NCI-H345 treated with DMSO at 0.1 percent for 48 hours (cell line): Measurements from ENCODE around the gene PARD3.

ENCODE experiments used
- DNase-seq: peaks from one replicate; lab custom pipeline; 2025; ENCODE audit not compliant: unreplicated experiment; lab: John Stamatoyannopoulos, UW

Gene PARD3

DNA sequence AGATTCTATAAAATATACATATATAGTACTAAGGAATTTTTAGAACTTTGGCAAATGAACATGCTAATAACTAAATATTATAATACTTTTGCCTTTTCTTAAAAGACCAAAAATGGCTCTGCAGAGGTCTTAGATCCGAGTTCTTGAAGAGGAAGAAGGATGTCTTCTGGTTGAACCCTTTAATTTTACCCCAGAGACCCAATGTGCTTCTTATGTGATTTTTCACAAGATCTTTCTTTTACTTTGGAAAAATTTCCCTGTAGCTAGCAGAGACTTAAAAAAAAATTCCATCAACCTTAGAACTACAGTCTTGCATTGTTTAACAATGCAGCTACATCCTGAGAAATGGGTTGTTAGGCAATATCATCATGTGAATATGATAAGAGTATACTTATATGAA is 663.2 kb downstream of the PARD3 start:
- DNase-seq, result no peak

DNA sequence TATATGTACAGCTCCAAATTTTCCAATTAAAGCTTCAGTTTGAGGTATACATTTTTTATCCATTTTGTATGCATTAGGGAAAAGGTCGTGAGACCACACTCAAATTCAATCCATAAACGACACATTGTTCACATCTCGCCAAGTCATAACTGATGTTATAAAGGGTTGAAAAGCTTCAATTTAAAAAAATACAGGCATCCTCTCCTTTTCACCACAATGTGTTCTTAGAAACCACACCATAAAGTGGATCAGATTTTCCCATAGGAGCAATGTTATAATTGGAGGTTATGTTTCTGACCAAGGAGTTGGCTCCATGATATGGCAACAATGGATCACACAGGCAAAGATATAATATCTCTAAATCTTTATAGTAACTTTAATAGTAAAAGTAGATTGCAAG is 663.6 kb downstream of the PARD3 start:
- DNase-seq, result no peak

DNA sequence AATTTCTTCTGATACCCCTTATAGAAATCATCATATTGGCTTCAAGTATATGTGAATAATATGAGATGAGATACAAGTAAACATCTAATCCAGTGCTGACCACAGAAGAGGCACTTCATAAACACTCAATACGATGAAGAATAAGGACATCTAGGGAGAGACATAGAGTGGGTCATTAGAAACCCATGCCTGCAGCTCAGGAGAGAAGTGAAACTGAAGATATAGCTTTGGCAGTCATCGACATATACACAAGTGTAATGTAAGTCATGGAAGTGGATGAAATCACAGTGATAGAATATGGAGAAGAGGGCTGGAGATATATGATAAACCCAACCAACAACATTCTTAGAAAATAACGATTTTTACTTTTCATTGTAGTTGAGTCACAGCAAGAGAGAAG is 665.0 kb downstream of the PARD3 start:
- DNase-seq, result no peak

DNA sequence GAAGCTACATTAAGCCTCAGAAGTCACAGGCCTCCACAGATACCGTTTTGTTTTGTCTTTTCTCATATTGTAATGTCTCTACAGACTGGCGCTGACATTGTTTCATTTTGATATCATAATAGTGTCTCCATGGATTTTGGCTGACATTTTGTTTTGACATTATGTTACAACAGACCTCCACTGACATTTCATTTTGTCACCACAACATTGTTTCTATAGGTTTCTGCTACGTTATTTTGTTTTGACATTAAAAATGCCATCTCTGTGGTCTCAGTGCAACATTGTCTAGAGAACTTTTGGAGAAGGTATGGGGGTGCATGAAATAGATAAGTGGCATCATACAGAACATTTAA is 666.8 kb downstream of the PARD3 start:
- DNase-seq, result no peak

DNA sequence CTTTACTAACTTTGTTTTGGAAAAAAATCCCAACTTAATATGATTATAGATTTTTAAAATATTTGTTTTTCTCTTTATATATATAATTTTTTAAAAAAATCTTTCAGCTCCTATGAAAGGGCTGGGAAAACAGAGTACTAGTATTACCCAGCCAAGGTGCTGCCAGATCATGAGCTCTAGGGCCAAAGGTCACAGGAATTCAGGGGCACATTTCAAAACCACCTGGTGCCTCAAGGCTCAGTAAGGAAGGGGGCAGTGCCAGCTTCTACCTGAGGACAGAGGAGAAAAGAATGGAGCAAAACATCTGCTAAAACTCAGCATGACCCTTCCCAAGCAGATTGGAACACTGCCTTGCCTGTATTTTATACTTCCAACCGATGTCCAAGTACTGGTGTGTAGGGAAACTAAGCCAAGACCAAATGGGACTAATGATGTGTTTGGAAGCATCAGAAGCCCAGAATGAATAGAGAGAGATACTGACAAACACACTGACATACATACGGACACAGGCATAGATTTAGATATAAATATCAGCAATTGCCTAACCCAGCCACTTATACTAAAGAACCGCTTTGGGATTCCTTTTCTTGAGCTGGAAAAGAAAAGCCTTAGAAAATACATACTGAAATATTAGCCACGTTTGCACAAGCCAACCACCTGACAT is 667.3 kb downstream of the PARD3 start:
- DNase-seq, result no peak

DNA sequence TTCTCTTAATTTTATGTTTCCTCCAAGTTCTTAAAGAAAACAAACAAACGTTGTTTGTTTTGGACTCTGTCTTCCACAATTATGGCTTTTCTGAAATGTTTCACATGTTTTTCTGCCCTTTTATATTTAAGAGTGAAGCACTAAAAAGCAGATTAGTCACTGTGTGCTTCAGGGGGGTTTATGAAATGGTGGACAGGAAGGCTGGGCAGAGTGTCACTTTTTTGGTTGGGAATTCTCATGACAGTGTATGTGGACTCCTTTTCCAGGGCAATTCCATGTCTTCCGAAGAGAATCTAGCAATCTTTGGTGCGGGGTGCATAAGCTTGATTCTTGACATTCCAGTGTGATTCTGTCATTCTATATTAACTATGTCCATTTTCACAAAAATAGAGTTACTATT is 669.4 kb downstream of the PARD3 start:
- no peak for DNase-seq

DNA sequence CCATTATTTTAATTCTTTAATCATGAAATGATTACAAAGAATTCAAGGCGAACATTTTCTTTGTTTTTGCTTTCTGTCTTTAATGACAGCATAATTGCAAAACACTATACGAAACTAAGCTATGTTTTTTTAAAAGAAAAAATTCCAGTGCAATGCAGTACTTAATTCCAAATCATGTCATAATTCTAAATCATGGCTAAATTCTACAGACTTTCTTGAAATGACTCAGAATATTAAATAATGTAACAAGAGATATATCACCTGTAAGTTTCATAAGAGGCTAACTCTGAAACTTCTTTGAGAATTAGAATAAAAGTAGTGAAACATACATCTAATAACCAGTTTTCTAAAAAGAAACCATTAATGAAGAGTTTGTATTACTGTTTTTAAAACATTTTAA is 671.6 kb downstream of the PARD3 start:
- no peak for DNase-seq

DNA sequence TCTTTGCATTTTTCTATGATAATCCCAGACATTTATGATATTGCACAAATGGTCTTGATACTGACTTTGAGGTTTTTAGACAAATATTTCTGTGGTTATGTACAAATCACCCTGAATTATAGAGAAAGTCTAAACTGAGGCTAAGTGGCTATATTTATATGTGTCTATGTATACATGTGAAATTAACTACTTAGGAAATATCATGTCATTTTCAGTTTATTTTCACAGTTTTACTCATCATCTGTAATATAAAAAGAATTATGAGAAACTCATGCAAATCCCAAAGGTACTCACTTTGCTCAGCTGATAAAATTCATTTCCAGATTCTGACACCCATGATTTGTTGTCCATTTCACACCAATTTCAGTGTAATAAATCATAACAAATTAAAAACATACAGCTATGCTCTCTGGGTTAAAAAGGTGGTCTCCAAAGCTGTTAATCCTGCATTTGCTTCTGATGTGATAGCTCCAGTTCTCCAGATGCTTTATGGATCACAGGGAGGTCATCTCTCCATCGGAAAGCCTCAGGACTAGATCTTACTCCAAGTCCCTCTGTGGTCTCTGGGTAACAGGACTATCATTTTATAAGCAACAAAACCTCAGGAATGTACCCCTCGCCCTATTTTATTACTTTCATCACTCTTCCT is 673.9 kb downstream of the PARD3 start:
- no peak for DNase-seq

DNA sequence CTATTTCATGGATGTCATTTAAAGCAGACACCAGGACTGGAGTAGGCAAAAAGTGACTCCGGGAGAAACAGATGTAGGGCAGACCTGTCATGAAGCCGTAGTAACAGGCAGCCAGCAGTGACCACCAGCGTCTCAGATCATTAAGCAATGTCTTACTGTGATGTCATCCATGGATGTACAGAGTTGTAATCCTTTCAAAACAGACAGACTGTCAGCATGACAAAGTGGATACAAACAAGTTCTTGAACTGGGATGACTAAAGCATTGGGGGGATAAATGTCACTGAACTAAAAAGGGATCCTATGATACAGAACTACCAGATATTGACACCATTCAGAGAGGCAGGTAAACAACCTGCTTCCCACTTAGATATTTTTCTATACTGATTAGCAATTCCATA is 675.5 kb downstream of the PARD3 start:
- no peak for DNase-seq

DNA sequence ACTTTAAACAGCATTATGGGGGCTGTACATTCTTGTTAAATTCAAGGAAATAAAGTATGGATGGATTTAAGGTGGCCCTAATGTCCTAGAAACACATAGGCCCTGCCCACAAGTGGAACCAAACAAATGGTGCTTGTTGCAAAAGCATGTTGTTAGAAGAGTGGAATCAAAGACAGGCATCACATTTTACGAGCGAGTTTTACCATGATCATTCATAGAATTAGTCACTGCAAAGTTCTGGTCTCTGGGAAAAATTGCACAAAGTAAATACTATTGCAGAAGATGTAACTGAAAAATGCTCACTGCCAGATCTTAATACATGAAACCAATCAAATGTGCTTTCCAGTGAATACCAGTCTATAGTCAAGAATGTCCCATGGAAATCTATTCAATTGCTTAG is 677.1 kb downstream of the PARD3 start:
- no peak for DNase-seq

DNA sequence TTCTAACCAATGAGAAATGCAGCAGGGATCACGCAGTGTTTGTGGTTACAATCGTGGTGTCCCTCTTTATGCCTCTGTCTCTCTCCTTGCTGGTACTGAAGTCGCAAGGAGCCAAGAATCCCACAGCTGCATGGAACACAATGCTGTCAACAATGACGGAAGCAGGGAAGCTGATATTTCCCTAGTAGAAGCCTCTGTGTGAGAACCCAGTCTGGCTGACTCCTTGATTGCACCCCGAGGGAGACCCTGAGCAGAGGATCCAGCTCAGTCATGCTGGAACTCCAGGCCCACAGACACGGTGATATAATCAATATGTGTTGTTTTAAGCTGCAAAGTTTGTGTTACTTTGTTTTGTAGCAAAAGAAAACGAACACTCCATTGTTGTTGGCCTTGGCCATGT is 677.9 kb downstream of the PARD3 start:
- no peak for DNase-seq

DNA sequence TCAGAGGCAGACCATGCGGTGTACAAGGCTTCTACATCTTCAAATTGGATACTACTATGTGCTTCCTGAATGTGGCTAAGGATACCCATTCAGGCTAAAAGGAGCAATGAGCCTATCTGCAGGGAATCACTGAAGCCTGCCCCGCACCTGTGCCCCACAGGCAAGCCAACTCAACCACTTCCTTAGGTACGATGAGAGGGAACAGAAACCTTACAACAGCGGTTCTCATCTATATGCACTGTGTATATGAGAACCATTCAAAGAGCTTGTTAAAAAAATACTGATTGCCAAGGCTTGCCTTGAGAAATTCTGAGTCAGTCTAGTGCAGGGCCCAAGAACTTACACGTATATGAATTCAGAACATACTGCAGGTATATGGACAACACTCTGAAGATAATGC is 679.6 kb downstream of the PARD3 start:
- DNase-seq, result no peak

DNA sequence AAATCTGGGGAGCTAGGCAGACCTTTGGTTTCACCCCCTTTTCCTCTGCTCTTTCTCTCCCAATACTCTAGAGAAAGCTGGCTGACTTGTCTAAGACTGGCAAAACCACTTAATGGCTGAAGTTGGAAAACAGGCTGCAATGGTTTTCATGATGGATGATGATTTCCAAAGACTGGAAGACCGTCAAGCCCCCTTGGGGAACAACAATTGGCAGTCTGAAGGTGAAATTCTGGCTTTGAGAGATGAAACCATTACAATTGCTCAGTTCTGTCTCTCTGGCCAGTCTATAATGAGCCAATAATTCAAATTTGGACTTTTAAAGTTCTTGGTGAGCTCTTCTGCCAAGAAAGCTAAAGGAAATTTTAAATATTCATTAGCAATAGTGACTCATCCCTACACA is 680.5 kb downstream of the PARD3 start:
- no peak for DNase-seq

DNA sequence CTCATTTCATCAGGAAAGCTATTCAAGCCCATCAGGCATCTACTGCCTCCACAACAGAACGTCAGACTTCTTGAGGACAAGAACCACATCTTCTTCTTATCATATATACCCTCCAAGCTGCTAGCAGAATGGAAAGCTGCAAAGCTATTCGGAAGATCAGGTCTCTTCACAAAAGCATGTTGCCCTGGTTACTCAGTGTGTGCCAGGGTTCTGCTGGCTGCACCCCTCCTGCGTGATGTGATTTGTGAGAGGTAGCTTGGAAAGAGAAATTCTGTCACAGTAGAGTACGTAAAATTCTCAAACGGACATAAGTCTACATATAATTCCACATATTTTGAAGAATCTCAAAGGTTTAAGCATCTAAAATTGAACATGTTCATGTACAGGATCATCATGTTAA is 681.7 kb downstream of the PARD3 start:
- DNase-seq, result no peak

DNA sequence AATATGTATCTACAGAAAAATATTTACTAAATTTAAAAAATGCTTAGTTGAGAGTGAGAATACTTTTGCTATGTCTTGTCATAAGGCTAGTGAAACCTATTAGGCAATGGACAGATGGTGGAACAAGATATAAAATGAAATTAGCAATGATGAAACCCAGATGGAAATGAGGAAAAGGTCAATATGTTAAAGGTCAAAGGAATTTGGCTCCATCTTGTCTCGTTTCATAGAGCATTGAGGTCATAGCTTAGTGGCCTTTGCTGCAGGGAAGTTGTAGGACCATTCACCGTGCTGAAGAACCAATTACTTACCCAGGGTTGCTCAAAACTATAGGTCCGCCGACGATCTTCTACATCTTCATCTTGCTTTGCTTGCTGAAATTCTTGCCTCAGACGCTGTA is 683.9 kb downstream of the PARD3 start:
- DNase-seq, result no peak

DNA sequence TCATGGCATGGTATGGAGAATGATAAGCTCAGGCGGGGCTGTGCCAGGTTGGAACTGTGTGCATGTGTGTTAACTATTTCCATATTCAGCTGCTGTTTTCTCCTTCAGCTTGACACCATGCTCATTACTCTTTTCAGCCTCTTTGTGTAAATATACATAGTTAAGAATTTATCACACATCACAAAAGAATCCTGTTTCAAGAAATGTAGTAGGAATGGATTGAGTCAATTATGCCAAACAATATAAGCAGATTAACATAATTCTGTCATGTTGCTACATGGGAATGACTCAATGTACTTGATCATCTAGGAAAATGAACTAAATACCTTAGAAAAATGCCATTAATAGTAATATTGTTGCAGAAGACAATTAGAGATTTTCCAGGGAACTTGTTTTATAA is 687.4 kb downstream of the PARD3 start:
- no peak for DNase-seq

DNA sequence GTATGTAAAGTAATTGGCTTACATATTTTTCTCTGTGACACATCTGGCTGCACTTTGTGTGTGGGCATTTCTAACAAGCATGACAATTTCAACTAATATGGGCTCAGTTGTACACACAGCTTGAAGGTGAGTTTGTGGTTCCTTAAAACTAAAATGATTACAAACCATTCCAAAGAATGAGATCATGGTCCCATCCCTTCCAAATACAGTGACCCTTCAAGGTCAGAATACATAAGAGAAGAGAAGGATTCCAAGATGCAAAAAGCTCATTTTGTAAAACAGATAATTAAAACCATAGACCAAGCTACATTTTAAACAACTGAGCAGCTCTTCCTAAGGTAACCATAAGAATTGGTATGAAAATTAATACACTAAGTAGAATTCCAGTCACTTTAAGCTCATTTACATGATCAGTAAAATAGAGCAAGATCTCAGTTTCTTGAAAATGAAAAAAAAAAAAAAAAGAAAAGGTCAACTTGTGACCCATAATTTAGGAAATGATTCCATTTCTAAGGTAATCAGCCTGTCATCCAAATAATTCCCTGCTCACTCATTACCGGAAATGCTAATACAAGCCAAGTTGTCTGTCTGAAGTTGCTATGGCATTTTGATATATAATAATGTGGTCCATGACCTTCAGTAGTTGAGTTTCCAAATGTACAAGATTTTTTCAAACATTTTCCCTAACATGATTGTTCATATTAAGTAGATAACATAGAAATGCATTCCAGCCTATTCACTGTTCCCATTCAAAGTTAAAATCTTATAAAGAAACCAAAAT is 688.5 kb downstream of the PARD3 start:
- no peak for DNase-seq

DNA sequence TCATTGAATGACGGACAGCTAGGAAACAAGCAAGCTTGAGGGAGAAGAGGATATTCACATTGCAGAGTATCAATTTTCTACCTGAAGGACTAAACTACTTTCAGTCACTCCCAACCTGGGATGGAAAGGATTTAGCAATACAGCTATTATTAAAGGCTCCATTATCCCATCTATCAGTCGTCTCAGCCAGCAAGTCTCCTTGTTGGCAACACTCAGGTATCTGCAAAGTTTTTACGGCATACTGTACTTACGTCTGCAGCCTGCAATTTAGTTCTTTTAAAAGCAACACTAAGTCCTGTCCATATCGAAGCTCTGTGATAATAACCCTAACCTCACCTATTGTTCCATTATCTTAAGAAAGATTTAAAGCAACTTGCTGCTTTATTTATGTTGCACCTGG is 689.4 kb downstream of the PARD3 start:
- no peak for DNase-seq

DNA sequence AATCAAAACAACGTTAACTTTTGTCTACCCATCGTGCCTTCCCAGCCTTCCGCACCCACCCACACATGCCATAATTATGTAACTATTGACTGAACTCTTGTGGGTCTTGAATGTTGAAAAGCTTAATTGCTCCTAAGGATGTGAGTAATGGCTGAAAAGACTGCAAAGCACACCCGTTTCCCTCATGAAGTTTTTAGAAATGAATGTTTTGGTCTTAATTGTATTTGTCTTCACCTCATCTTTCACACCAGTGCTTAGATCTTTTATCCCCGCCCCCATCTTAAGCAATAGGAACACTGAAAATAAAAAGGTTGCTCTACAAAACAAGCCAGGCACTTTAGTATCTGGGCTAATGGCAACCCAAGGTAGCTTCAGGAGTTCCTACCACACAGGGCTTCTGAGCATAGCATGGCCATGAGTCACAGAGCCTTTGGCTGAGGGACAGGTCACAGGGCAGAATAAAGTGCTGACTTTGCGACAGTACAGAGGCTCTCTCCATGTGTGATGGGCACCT is 690.5 kb downstream of the PARD3 start:
- DNase-seq, result no peak

DNA sequence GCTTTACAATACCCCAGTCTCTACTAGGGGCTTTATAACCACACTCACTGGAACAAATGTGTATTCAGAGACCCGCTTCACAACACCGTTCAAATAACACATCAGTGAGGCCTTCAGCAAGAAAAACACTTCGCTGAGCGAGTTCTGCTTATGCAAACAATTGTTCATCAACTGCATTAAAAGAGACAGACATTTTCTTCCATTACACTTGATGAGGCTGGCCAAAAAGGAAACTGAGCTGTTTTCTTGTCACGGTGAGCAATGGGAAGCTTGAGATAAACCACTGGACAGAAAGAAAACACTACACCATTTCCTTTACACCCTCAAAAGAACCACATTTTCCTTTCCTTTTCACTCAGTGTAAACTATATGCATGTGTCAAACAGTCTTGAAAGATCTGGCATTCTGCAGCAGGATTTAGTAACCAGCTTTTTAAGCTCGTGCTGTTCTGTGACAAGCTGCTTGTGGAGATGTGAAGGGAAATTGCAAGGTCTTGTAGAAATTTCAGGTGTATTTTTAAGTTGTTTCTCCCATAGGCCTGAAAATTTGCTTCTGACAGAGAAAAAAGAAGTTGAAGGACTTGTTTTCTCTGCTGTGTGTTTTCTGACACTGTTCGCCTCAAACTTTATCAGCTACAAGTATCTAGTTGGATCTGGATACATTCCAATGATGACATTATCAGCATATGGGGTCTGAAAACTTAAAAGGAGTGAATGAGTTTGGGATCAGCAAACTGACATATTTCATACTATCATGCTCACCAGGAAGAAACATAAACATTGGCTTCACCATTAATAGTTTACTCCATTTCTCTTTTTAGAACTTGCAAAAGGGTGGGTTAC is 693.1 kb downstream of the PARD3 start:
- DNase-seq, result no peak

DNA sequence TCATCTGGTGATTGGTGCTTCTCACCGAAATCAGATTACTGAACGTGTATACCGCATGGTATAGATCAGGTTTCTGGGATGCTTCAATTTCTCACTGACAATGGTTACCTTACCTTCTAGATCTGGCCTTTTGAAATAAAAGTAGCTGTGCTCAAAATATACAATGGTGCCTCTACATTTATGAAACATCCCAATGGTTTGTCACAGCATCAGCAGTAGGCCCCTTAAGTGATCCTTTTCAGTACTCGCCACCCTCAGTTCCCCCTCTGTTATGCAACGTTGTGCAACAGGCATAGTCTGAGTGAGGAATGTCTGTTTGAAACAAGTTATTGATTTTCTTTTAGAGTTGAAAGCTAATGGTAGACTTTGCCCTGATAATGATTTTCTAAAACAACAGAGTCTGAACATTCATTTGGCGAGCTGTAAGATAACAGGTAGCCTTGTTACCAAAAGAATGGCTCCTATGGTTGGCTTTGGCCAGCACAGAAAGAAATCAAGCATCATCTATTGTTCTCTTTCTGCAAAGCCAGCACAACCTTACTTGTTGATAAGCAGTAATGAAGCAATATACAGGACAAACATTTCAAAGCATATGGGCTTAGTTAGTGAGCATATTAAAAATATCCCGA is 693.9 kb downstream of the PARD3 start:
- DNase-seq, result no peak
